Measurements from ENCODE around the gene CORO1C. TPM values are rescaled to one million over a fixed set of nuclear protein-coding genes. Genes with fewer than 3 reads are reported as not detected.

CORO1C gene
- total RNA-seq, 2 donors from 2014 or later = 361 to 548 TPM

DNA sequence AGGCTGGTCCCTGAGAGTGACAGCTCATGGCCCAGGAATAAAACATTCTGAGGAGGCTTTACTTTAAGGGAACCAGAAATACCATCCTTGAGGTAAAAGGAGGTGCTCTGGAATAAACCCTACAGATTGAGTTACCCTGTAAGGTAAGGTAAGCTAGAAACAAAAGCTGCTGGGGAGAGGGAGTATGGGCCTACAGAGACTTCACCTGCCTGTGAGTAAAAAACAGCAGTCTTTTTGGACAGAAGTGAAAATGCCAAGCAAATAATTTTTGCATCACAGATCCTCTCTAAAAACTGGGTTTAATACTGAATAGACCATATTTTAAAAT, 41.2 kb downstream of the CORO1C start:
- no peak for DNase-seq (ENCODE audit: low spot score)
- intact Hi-C loops (cut with DNase I) = no loop called here

DNA sequence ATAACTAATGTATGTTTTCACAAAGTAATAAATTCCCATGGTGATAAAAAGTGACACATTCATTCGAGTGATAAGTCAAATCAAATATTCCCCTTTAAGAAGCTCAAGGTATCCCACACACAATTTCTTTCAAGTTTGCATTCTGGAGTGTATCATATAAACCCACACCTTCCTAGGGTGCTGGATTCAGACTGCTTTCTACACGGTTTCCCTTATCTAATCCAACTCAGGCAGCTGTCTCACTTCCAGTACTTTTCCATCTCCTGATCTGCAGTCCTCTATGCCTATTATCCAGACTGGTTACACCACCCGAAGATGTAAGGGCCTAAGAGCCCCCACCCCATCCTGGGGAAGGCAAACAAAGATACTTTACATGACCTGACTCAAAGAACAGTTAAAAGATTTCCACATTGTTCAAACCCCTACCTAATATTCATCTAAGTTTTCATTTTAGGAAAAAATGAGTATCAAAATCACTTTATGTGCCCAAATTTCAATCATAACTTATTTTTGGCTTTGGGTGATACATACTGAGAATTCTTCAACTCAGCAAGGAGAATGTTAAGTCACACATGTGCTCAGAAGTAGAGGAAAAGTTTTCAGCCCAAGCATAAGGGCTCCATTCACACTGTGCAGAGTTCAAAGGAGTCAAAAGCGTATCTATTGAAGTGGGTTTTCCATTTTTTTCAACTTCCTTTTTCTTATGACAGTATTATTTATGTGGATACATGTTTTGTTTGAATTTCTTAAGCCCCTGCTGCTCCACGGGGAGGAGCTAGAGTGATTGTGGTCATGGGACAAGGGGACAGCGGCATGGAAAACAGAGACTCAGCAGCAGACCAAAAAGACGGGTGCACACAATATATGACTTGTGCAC, 41.8 kb downstream of the CORO1C start:
- DNase-seq (ENCODE audit: low spot score) = no peak
- intact Hi-C loops (cut with DNase I) = loop anchor here in 1 of 2 donors (5.0 kb wide), 1 partner anchor 33 kb away; no protein-coding TSS in a partner anchor

DNA sequence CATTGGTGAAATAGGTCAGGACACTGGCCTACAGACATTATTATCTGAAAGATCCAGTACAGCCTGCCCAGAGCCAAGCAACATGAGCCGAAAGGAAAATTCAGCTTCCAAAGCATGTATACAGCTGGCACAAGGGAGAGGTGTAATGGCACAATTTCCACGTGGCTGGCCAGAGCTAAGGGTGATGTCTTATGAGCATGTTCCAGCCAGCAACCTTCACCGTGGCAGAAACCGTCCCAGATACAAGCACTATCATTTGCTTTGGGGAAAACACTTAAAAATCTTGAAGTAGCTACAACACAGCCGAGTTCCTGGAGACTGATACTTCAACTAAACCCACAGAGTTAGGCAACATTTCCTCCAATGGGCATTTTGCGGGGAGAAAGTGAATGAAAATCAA, 44.5 kb downstream of the CORO1C start:
- no peak for DNase-seq (ENCODE audit: low spot score)
- intact Hi-C loops (cut with DNase I) = loop anchor here (1.0 to 5.0 kb wide), 2 partner anchors 36 to 40 kb away; no protein-coding TSS in a partner anchor

DNA sequence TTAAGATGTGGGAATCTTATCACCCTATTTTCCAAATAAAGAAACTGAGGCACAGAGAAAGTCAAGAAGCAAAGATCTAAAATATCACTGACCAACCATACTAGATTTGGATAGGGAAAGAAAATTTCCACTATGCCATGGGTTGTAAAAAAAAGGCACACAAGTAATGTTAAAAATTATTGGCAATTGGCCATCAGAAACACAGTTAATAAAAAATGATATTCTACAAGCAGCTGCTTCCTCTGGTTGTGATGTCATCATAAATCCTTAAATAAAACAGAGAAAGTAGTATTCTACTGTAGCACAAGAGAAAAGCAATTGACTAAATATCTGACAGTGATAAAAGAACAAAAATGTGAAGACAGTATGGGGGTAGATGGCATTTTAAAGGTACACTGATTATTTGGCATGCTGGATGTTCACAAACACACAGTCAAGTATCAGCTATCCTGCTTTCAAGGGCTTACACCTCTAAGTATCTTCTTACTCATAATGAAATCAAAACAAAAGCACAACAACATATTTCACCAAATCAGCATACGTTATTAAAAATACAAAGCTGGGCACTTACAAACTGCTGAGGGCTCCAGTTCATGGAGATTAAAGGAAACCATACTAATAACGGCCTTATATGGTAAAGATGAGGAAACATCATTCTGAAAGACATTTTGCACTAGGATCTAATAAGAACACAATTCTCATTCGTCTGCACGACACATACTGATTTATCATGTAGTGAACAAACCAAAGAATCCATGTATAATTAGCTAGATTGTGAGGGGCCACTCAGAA, 45.7 kb downstream of the CORO1C start:
- intact Hi-C loops (cut with DNase I) = loop anchor here (1.0 to 5.0 kb wide), 2 partner anchors 37 to 41 kb away; no protein-coding TSS in a partner anchor
- DNase-seq (ENCODE audit: low spot score) = no peak

DNA sequence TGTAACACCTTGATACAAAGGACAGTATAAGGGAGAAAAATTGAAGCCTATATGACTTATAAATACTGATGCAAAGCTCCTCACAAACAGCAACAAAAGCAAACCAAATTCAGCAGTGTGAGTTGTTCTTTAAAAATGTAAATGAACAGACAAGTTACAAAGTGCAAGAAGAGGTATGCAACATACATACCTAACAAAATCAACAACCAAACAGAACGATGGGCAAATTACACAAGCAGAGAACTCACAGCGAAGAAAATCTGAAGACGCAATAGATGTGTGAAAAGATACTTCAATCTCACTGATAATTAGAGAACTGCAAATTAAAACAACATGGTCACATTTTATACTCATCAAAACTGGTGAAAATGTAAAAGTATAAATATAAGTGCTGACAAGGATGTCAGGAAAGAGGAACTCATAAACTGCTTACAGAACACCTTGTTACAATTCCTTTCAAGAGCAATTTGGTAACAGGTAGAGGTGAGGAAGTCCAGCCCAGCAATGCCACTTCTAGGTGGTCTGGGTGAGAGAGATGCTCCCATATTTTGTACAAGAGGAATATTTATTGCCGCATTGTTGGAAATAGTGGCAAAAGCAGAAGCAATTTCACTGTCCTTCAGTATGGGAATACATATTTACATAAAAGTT, 47.3 kb downstream of the CORO1C start:
- intact Hi-C loops (cut with DNase I) = no loop called here
- DNase-seq (ENCODE audit: low spot score) = no peak

DNA sequence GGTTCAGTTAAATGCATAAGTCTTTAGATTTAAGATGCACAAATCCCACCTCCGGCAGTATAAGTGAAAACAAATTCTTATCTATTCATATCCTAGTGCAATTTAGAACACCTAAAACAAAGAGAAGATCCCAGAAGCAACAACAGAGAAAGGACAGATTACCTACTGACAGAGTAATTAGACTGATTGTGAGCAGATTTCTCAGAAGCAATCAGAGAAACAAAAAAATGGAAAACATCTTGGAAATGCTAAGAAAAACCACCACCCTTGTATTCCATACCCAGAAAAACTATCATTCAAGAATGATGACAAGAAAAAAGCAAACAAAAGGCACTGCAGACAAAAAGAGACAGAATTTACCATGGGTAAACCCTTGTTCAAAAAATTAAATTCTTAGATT, 50.0 kb downstream of the CORO1C start:
- no peak for DNase-seq (ENCODE audit: low spot score)
- intact Hi-C loops (cut with DNase I) = no loop called here

DNA sequence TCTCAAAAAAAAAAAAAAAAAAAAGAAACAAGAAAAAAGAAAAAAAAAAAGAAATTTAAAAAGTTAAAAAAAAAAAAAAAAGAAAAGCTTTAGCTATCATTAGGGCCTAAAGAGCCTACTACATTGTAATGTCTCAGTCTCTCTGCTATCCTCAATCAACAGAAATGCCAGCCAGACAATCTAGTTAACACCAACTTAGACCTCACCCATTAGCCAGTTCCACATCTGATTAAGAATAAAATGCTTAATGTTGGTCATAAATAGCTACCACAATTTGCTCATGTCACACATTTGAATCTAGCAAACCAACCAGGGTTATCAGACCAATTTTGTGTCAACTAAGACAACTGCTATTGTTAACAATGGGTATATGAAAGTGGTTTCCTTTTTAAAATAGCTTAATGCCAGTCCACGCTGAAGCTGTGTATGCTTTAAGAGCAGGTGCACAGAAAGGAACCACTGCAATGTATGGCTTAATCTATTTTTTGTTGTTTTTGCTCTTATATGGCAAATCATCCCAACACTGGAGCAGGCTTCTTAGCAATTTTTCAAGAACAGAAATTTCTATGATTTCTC, 52.1 kb downstream of the CORO1C start:
- intact Hi-C loops (cut with DNase I) = no loop called here
- no peak for DNase-seq (ENCODE audit: low spot score)

DNA sequence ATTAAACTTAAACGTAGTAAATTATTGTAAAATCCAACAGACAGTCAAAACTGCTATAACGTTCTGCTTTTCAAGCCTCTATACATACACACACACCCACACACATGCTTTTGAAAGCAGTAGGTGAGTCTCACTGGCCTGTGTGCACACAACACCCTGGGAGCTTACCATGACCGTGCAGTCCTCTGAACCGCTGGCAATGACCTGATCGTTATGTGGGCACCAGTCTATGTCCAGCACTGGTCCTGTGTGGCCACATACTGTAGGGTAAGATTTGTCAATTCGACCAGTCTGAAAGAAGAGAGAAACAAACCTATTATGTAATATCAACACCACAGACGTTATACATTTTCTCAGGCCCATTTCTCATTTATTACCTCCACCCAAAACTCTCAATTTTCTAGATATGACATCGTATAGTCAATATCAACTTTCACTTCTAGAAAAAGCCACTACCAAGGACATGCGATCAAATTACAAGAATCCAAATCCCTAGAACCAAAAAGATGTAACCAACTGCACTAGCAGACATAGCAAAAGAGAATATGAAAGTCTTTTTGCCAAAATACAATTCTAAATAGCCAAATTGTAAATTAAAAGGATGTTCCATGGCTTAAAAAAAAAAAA, 53.1 kb downstream of the CORO1C start:
- no peak for DNase-seq (ENCODE audit: low spot score)
- intact Hi-C loops (cut with DNase I) = no loop called here

DNA sequence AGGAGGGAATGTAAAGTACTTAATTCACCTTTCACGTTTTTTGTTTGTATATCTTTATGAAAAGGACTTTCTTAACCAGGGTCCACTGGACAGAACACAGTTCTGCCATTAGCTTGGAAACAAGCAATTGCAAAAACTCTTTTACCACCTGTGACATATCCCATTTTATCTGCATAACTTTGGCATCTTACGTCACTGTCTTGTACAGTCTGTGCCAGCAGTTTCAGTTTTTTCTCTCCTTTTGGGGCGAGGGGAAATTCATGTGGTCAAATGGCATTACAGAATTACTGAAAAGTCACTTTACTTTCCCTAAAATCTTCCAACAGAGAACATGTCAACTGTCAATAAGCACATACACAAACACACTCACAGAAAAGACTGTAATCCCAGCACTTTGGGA, 53.9 kb downstream of the CORO1C start:
- intact Hi-C loops (cut with DNase I) = no loop called here
- DNase-seq (ENCODE audit: low spot score) = no peak

DNA sequence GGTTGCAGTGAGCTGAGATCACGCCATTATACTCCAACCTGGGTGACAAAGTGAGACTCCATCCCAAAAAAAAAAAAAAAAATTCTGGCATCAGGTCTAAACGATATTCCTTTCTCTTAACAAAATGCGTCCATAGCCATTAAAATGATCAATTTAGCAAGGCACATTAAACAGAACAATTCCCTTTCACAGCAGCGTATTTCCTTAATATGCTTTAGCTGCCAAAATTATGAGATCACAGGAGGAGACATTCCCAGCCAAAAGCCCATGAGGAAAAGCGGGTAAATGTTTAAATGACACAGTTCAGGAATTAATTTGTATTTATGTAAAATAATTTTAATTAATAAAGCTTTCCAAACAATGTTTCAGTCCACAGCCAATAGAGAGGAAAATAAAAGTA, 54.6 kb downstream of the CORO1C start:
- no peak for DNase-seq (ENCODE audit: low spot score)
- intact Hi-C loops (cut with DNase I) = no loop called here

DNA sequence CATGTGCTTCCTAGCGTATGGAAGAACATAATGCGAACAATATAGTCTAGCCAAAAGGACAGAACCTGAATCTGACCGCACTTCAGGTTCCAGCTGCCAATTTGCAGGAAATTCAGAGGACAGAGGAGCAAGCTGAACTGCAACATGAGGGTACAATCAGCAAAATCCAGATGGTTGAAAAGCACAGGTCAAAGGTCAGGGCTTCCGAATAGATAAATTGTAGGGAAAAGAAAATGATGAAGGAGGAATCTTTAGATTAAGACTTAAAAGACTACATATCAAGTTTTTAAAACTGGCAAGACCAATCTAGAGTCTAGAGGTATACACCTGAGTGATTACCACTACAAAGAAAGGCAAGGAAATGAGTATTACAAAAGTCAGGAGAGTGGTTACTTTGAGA, 55.5 kb downstream of the CORO1C start:
- DNase-seq (ENCODE audit: low spot score) = no peak
- intact Hi-C loops (cut with DNase I) = no loop called here

DNA sequence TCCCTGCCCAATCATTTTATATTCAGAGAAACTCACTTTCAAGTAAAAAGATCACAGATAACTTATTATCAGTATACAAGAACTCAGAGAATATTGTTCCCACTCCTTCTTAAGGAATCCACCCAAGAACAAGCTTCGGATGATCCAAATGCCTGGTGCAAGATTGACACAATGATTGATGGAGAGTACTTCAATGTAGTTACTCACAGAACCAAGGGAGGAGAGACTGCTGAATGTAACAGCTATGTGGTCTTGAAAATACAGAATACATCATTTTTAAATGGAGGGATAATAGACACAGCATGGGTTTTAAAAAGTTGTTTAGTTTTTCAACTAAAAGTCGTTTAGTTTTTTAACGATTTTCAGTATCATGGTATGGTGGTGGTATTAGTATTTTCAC, 59.3 kb downstream of the CORO1C start:
- no peak for DNase-seq (ENCODE audit: low spot score)
- intact Hi-C loops (cut with DNase I) = no loop called here

DNA sequence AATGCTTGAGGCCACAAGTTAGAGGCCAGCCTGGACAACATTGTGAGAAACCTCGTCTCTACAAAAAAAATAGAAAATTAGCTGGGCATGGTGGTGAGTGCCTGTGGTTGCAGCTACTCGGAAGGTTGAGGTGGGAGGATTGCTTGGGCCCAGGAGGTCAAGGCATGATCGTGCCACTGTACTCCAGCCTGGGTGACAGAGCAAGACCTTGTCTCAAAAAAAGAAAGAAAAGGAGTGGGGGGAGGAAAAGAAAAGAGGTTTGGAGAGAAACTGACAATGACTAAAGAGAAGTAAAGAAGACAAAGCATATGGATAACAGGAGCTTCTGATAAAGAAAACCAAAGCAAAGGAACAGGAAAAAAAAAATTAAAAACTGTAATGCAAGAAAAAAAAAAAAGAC, 60.2 kb downstream of the CORO1C start:
- intact Hi-C loops (cut with DNase I) = no loop called here
- no peak for DNase-seq (ENCODE audit: low spot score)

DNA sequence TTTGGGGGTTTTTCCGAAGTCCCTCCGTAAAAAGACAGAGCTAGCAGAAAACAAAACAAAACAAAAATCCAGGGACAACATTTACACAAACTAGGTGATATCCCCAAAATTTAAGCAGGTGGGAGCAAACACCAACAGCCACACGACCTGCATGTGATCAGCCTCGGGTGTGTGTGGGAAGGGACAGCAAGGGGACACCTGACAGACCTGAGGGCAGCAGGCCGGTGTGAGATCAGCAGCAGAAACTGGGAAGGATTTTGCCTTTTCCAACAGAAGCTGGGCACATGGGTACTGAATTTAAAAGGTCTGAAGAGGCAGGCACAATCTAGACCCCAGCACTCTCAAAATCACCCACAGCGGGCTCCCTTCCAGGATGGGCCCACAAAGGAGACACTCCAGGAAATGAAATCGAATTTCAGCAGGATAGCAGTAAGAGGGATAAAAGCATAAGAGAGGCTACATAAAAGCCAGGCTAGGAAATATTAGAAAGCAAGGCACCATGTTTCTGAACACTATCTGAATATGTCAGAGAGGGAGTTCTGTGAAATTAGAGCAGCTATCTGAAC, 61.2 kb downstream of the CORO1C start:
- DNase-seq (ENCODE audit: low spot score) = no peak
- intact Hi-C loops (cut with DNase I) = no loop called here

DNA sequence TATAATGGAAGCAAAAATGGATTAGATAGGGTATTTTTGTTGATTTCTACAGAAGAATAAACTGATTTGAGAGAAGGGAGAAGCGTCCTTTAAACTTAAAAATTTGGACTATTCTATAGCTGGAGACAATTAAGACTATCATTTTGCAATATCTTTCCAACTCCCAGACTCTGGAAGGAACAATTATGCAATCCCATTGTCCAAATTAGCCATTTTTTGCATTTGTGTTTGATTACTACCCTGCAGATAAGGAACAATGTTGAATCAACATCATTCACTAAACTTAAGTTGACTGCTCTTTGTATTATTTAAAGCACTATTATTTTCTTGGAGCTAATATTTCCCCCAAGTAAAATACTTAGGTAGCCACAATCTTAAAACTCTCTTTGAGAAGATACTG, 62.8 kb downstream of the CORO1C start:
- intact Hi-C loops (cut with DNase I) = loop anchor here (2.0 to 5.0 kb wide), 3 partner anchors 54 to 189 kb away; partner anchors contain the start of gene SSH1 (in 1 of the 2)
- no peak for DNase-seq (ENCODE audit: low spot score)

DNA sequence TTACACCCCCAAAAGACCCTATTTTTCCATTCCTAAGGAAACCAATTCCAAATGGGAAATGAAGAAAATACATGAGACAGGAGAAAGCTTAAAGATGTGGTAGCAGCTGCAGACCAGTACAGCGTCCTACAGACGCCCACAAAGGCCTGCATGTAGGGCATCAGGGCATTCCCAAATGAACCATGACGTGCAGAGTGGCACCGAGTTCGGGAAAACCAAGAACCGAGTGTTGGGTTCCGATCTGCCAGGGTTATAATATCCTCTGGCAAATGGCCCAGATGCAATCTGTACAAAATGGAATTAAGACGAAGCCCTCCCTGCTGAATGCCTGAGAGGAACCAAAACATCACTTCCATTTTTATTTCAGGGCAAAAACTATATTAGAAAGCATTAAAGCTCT, 63.3 kb downstream of the CORO1C start:
- intact Hi-C loops (cut with DNase I) = loop anchor here (2.0 to 5.0 kb wide), 3 partner anchors 55 to 189 kb away; partner anchors contain the start of gene SSH1 (in 1 of the 2)

DNA sequence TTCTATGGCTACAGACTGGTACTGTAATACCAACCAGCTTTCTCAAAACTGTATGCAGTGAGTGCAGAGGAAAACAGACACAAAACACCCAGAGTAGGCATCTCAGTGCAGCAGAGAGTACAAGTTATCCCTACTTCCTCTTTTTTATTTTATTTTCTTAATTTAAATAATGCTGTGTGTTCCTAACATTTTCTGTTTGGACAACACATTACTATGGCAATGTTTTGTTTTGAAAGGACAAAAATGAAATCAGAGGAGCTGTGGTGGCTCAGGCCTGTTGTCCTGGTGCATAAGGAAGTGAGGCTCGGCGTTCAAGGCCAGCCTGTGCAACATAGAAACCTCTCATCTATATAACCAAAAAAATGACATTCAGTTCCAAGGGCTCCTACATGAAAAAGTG, 64.0 kb downstream of the CORO1C start:
- DNase-seq (ENCODE audit: low spot score) = no peak
- intact Hi-C loops (cut with DNase I) = loop anchor here (5.0 kb wide), 2 partner anchors 120 to 190 kb away; partner anchors contain the start of gene SSH1 (in 1 of the 2)

More for the DNA sequence above, 63.3 kb downstream of the CORO1C start:
- no peak for DNase-seq (ENCODE audit: low spot score)

DNA sequence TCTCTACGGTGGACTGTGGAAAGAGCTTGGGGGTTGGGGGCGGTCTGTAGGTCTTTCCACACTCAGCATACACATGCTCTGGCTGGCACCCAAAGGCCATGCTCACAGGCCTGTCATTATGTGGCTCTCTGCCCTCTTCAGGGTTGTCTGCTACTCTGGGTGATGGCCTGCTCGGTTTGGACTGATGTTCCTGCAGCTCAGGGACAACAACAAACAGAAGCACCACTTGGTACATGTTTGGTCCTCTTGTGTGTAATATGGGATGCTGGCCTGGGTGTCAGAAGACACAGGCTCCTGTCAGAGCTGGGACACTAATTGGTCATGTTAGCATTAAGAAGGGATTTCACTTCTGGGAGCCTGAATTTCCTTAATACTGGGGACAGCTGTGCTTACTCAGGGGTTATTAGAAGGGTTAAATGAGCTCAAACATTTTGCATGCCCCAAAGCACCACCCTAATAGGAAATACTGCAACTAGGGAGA, 64.9 kb downstream of the CORO1C start:
- intact Hi-C loops (cut with DNase I) = loop anchor here (5.0 kb wide), 2 partner anchors 121 to 191 kb away; partner anchors contain the start of gene SSH1 (in 1 of the 2)
- DNase-seq (ENCODE audit: low spot score) = no peak

Measured in posterior vena cava (tissue), 2 donors.